DMS153 treated with DMSO at 0.1 percent for 48 hours (cell line): Measurements from ENCODE around the gene SH2D7.

Experiments
- DNase-seq: peaks from one replicate; lab custom pipeline; 2025; ENCODE audit not compliant: unreplicated experiment; lab: John Stamatoyannopoulos, UW

Gene SH2D7

GRCh38 chr15:78092261-78093041 is at the start of gene SH2D7:
Gene SH2D7, plus strand, starts transcription at chr15:78092561. Its CDS starts 24 bp downstream, at chr15:78092585.
- no peak for DNase-seq

- DNase-seq, result no peak
Measured at GRCh38 chr15:78044407-78045155, 47.8 kb upstream of the SH2D7 start.

- no peak for DNase-seq
Measured at GRCh38 chr15:78045189-78045588, 47.2 kb upstream of the SH2D7 start.

- no peak for DNase-seq
Measured at GRCh38 chr15:78046796-78047341, 45.5 kb upstream of the SH2D7 start.

- no peak for DNase-seq
Measured at GRCh38 chr15:78047761-78048627, 44.4 kb upstream of the SH2D7 start.

- DNase-seq, result no peak
Measured at GRCh38 chr15:78048628-78048920, 43.8 kb upstream of the SH2D7 start.

GRCh38 chr15:78049691-78050440 is 42.5 kb upstream of the SH2D7 start:
- no peak for DNase-seq

- DNase-seq, result no peak
Measured at GRCh38 chr15:78050441-78050809, 41.9 kb upstream of the SH2D7 start.

- no peak for DNase-seq
Measured at GRCh38 chr15:78050826-78051225, 41.5 kb upstream of the SH2D7 start.

GRCh38 chr15:78051596-78051995 is 40.8 kb upstream of the SH2D7 start:
- DNase-seq, result no peak

- no peak for DNase-seq
Measured at GRCh38 chr15:78052001-78052401, 40.4 kb upstream of the SH2D7 start.

GRCh38 chr15:78052545-78052944 is 39.8 kb upstream of the SH2D7 start:
- DNase-seq, result no peak

GRCh38 chr15:78054518-78054917 is 37.8 kb upstream of the SH2D7 start:
- DNase-seq, result no peak

- DNase-seq, result no peak
Measured at GRCh38 chr15:78054966-78055365, 37.4 kb upstream of the SH2D7 start.

GRCh38 chr15:78055919-78056713 is 36.2 kb upstream of the SH2D7 start:
- DNase-seq, result no peak

GRCh38 chr15:78056714-78057269 is 35.6 kb upstream of the SH2D7 start:
- no peak for DNase-seq

- DNase-seq, result no peak
Measured at GRCh38 chr15:78057803-78058202, 34.6 kb upstream of the SH2D7 start.

GRCh38 chr15:78058401-78058935 is 33.9 kb upstream of the SH2D7 start:
- no peak for DNase-seq

GRCh38 chr15:78059110-78059839 is 33.1 kb upstream of the SH2D7 start:
- no peak for DNase-seq
